Stimulated activated CD4-positive, alpha-beta T cell treated with anti-CD3 and anti-CD28 coated beads, Interleukin-4, amount 100 ng/mL, for 24 hours (primary cell): ENCODE data around the gene CHAT.
"Not testable (repeated sequence)": the region's sequence is repeated elsewhere in the genome, so short reads cannot be mapped to it uniquely, and the experiment has no call there.

Experiments used
- DNase-seq: peaks from one replicate; pipeline ENCODE4 v3.0.0-alpha.2; 2020

Gene CHAT

GRCh38 chr10:49653273-49653929 is 39.6 kb downstream of the CHAT start:
- no peak for DNase-seq

- DNase-seq, result no peak
Observed at GRCh38 chr10:49654036-49654693, 40.3 kb downstream of the CHAT start.

- DNase-seq, result no peak
Observed at GRCh38 chr10:49655099-49655498, 41.3 kb downstream of the CHAT start.

- DNase-seq, result no peak
Observed at GRCh38 chr10:49656845-49657493, 43.1 kb downstream of the CHAT start.

GRCh38 chr10:49657606-49658005 is 43.8 kb downstream of the CHAT start:
- no peak for DNase-seq

GRCh38 chr10:49661140-49661856 is 47.5 kb downstream of the CHAT start:
- DNase-seq, result no peak

GRCh38 chr10:49662169-49662830 is 48.5 kb downstream of the CHAT start:
- no peak for DNase-seq

- no peak for DNase-seq
Observed at GRCh38 chr10:49663596-49663995, 49.8 kb downstream of the CHAT start.

GRCh38 chr10:49664006-49664841 is 50.4 kb downstream of the CHAT start:
- DNase-seq, result no peak

GRCh38 chr10:49664842-49665355 is 51.1 kb downstream of the CHAT start:
- no peak for DNase-seq

- no peak for DNase-seq
Observed at GRCh38 chr10:49666054-49666615, 52.3 kb downstream of the CHAT start.

- no peak for DNase-seq
Observed at GRCh38 chr10:49666685-49667084, 52.8 kb downstream of the CHAT start.

GRCh38 chr10:49667991-49668390 is 54.2 kb downstream of the CHAT start:
- DNase-seq, result no peak

GRCh38 chr10:49668684-49669083 is 54.8 kb downstream of the CHAT start:
- DNase-seq, result no peak

GRCh38 chr10:49678827-49679479 is 65.1 kb downstream of the CHAT start:
- DNase-seq, result no peak

- DNase-seq, result no peak
Observed at GRCh38 chr10:49679480-49679893, 65.7 kb downstream of the CHAT start, which contains the start of gene C10orf53. C10orf53 (plus strand) TSS chr10:49679651; CDS start chr10:49679698, 47 bp downstream.

- DNase-seq, result not testable (repeated sequence)
Observed at GRCh38 chr10:49682449-49682848, 68.6 kb downstream of the CHAT start.

GRCh38 chr10:49682879-49683278 is 69.0 kb downstream of the CHAT start:
- no peak for DNase-seq

- DNase-seq, result no peak
Observed at GRCh38 chr10:49686651-49687050, 72.8 kb downstream of the CHAT start.

- no peak for DNase-seq
Observed at GRCh38 chr10:49688261-49688846, 74.5 kb downstream of the CHAT start.
